ENCODE data around the gene GTF2F2.

The GTF2F2 gene

DNA sequence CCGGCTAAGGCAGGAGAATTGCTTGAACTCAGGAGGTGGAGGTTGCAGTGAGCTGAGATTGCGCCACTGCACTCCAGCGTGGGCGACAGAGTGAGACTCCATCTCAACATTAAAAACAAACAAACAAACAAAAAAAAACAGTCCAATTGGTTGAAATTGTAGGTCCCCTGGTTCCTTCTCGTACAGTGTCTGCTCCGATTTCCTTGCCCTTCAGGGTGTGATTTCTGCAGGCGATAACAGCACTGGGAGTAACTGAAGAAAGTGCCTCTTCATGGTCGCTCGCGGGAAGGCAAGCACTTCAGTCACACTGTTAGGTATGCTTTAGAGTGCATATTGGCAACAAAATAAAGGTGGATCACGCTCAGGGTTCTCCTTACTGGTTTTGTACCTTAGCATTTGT, 181.0 kb downstream of the GTF2F2 start:
- Histone ChIP-seq H3K79me2 (ENCODE audit: low read length) (no peaks in the 10 kb centered on the region), H3K4me2 (ENCODE audit: low read length) (no peak overlapping the region), H2AFZ (ENCODE audit: low read depth, low read length) (no peak overlapping the region), H3K27ac (ENCODE audit: low read length) (no peak overlapping the region), H3K9ac (ENCODE audit: low read length) (no peak overlapping the region), H3K36me3 (replicated peaks; ENCODE audit: low read depth, low read length) (no peaks in the 10 kb centered on the region), H3K4me3 (ENCODE audit: low read length) (no peak overlapping the region), H3K4me1 (ENCODE audit: low read length) (peaks cover 3% of the 10 kb centered on the region; the same call in 1 of the 2 replicates), H4K20me1 (ENCODE audit: insufficient read depth, low read length) (no peaks in the 10 kb centered on the region), H3K9me3 (ENCODE audit: insufficient read depth, low read length) (no peaks in the 10 kb centered on the region), H3K27me3 (ENCODE audit: low read depth, low read length) (no peaks in the 10 kb centered on the region)
- TF ChIP-seq EZH2phosphoT487 (IDR thresholded peaks at IDR 0.05; ENCODE audit: low read depth) = no peak
- TF ChIP-seq, protein P1, sequence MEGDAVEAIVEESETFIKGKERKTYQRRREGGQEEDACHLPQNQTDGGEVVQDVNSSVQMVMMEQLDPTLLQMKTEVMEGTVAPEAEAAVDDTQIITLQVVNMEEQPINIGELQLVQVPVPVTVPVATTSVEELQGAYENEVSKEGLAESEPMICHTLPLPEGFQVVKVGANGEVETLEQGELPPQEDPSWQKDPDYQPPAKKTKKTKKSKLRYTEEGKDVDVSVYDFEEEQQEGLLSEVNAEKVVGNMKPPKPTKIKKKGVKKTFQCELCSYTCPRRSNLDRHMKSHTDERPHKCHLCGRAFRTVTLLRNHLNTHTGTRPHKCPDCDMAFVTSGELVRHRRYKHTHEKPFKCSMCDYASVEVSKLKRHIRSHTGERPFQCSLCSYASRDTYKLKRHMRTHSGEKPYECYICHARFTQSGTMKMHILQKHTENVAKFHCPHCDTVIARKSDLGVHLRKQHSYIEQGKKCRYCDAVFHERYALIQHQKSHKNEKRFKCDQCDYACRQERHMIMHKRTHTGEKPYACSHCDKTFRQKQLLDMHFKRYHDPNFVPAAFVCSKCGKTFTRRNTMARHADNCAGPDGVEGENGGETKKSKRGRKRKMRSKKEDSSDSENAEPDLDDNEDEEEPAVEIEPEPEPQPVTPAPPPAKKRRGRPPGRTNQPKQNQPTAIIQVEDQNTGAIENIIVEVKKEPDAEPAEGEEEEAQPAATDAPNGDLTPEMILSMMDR (IDR thresholded peaks at IDR 0.05; ENCODE audit: low read depth, low read length) = no peak

DNA sequence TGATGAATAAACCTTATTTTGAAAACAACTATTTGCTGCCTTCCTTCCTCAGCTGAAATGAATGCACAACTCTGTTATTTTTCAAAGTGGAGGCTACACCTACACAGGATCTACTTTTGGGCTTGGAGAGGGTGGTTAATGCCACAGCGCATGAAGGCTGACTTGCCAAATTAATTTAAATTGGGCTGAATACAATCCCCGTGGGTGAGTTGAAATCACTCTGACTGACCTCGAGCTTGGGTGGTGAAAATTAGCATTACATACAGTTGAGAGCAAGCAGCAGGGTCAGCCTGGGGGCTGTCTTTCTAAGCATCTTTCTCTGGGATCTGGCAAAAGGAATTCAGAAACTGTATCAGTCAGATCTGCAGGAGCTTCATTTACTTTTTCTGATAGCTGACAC, 182.2 kb downstream of the GTF2F2 start:
- TF ChIP-seq, protein P1 (IDR thresholded peaks at IDR 0.05; ENCODE audit: low read depth, low read length) = no peak
- no peak for TF ChIP-seq EZH2phosphoT487 (IDR thresholded peaks at IDR 0.05; ENCODE audit: low read depth)
- Histone ChIP-seq H3K9me3 (ENCODE audit: insufficient read depth, low read length) (no peaks in the 10 kb centered on the region), H4K20me1 (ENCODE audit: insufficient read depth, low read length) (no peaks in the 10 kb centered on the region)

DNA sequence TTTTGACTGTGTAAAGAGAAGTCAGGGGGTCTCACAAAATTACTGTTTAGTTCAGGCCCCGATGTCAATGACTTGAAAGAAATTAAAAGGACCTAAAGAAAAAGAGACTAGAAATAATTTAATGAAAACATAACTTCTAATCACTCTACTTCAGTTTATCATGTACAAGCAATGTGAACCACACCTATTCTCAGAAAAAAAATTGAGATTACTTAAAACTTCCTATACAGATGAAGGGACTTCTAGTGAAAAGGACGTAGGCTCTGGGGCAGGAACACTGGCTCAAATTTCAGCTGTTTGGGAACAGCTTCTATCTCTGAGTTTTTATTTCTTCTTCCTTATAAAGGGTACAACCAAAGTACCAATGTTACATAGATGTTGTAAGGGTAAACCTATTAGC, 182.7 kb downstream of the GTF2F2 start:
- Histone ChIP-seq H3K4me2 (ENCODE audit: low read length) (no peak overlapping the region), H3K4me3 (ENCODE audit: low read length) (no peak overlapping the region), H3K9ac (ENCODE audit: low read length) (no peak overlapping the region), H3K36me3 (replicated peaks; ENCODE audit: low read depth, low read length) (no peaks in the 10 kb centered on the region), H4K20me1 (ENCODE audit: insufficient read depth, low read length) (no peaks in the 10 kb centered on the region), H3K79me2 (ENCODE audit: low read length) (no peaks in the 10 kb centered on the region), H3K4me1 (ENCODE audit: low read length) (peaks cover 3% of the 10 kb centered on the region; the same call in 1 of the 2 replicates), H2AFZ (ENCODE audit: low read depth, low read length) (no peak overlapping the region), H3K27me3 (ENCODE audit: low read depth, low read length) (peaks cover 6% of the 10 kb centered on the region; the same call in 1 of the 2 replicates), H3K27ac (ENCODE audit: low read length) (no peak overlapping the region), H3K9me3 (ENCODE audit: insufficient read depth, low read length) (no peaks in the 10 kb centered on the region)
- TF ChIP-seq, protein P1 (IDR thresholded peaks at IDR 0.05; ENCODE audit: low read depth, low read length) = no peak
- no peak for TF ChIP-seq EZH2phosphoT487 (IDR thresholded peaks at IDR 0.05; ENCODE audit: low read depth)

More for the DNA sequence above, 182.2 kb downstream of the GTF2F2 start:
- no peak overlapping the region for H3K4me3 ChIP-seq (ENCODE audit: low read length)
- no peak overlapping the region for H2AFZ ChIP-seq (ENCODE audit: low read depth, low read length)
- peaks cover 3% of the 10 kb centered on the region; the same call in 1 of the 2 replicates for H3K4me1 ChIP-seq (ENCODE audit: low read length)
- H3K27ac ChIP-seq (ENCODE audit: low read length) = no peak overlapping the region
- H3K4me2 ChIP-seq (ENCODE audit: low read length) = no peak overlapping the region
- peaks cover under 1% of the 10 kb centered on the region; the same call in 1 of the 2 replicates for H3K27me3 ChIP-seq (ENCODE audit: low read depth, low read length)
- no peak overlapping the region for H3K9ac ChIP-seq (ENCODE audit: low read length)
- H3K36me3 ChIP-seq (replicated peaks; ENCODE audit: low read depth, low read length) = no peaks in the 10 kb centered on the region
- no peaks in the 10 kb centered on the region for H3K79me2 ChIP-seq (ENCODE audit: low read length)

DNA sequence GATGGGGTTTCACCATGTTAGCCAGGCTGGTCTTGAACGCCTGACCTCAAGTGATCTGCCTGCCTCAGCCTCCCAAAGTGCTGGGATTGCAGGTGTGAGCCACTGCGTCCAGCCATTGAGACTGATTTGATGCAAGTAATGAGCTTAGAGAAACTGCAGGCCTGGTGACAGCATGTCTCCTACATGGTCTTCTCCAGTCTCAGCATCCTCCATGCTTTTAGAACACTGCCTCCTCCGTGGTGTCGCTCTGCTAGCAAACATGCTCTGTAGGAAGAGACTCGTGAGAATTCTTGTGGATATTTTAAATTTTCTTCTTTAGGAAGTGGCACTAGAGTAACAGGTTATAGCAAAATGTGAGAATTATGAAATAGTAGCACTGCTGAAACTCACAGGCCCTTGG, 183.6 kb downstream of the GTF2F2 start:
- Histone ChIP-seq H3K27me3 (ENCODE audit: low read depth, low read length) (peaks cover 14% of the 10 kb centered on the region; the same call in 1 of the 2 replicates), H3K9me3 (ENCODE audit: insufficient read depth, low read length) (no peaks in the 10 kb centered on the region), H3K27ac (ENCODE audit: low read length) (no peak overlapping the region), H3K79me2 (ENCODE audit: low read length) (no peaks in the 10 kb centered on the region), H3K9ac (ENCODE audit: low read length) (no peak overlapping the region), H3K4me3 (ENCODE audit: low read length) (no peak overlapping the region), H3K4me1 (ENCODE audit: low read length) (peaks cover 3% of the 10 kb centered on the region; the same call in 1 of the 2 replicates), H2AFZ (ENCODE audit: low read depth, low read length) (no peak overlapping the region), H3K4me2 (ENCODE audit: low read length) (no peak overlapping the region), H4K20me1 (ENCODE audit: insufficient read depth, low read length) (no peaks in the 10 kb centered on the region), H3K36me3 (replicated peaks; ENCODE audit: low read depth, low read length) (no peaks in the 10 kb centered on the region)
- no peak for TF ChIP-seq EZH2phosphoT487 (IDR thresholded peaks at IDR 0.05; ENCODE audit: low read depth)
- TF ChIP-seq, protein P1 (IDR thresholded peaks at IDR 0.05; ENCODE audit: low read depth, low read length) = no peak
